Endothelial cell of umbilical vein (primary cell): ENCODE measurements around the gene NSUN4.

Source experiments
- CTCF ChIP-seq, 2 donors: IDR thresholded peaks; 1 replicate in 1 of 2; 2 replicates in 1 of 2; pipeline ENCODE4 v1.5.1; 2011; ENCODE audit warnings: low read length in 2 of 2, mild to moderate bottlenecking in 2 of 2, moderate library complexity in 2 of 2, control low read depth in 1 of 2, inconsistent platforms in 1 of 2, low read depth in 1 of 2; ENCODE audit not compliant: insufficient read depth in 1 of 2; ENCODE audit errors: extremely low read depth in 1 of 2
- EZH2 ChIP-seq: IDR thresholded peaks from 2 replicates; pipeline ENCODE4 v1.6.1; 2012; ENCODE audit warnings: borderline replicate concordance, low read depth, mild to moderate bottlenecking, moderate library complexity, low read length, inconsistent platforms; ENCODE audit not compliant: severe bottlenecking
- JUN ChIP-seq: IDR thresholded peaks from 2 replicates; pipeline ENCODE4 v1.6.1; 2011; ENCODE audit warnings: borderline replicate concordance, low read depth; ENCODE audit not compliant: insufficient read length, insufficient read depth
- POLR2A ChIP-seq: IDR thresholded peaks from 2 replicates; pipeline ENCODE4 v1.6.1; 2012; ENCODE audit warnings: low read depth, mild to moderate bottlenecking, control low read depth, low read length
- POLR2AphosphoS5 ChIP-seq: IDR thresholded peaks from 2 replicates; pipeline ENCODE4 v1.6.1; 2012; ENCODE audit warnings: low read depth, mild to moderate bottlenecking, control low read depth, low read length, moderate library complexity; ENCODE audit not compliant: insufficient read depth

- TF ChIP-seq CTCF (IDR thresholded peaks at IDR 0.05; ENCODE audit: extremely low read depth in 1 of 2, insufficient read depth in 1 of 2, low read depth in 1 of 2, low read length in 2 of 2) (no peak), POLR2AphosphoS5 (no peak), EZH2 (no peak), JUN (no peak), POLR2A (no peak)
These were observed 69.8 kb downstream of the NSUN4 start for GRCh38 chr1:46410156-46411009.
